HG03558 (cell line): ENCODE data around the gene CRTAP.
"Not testable (repeated sequence)": the region's sequence is repeated elsewhere in the genome, so short reads cannot be mapped to it uniquely, and the experiment has no call there.

ENCODE experiments used
- ATAC-seq: cut with Tn5 transposase; IDR thresholded peaks from one replicate; pipeline ENCODE4 v1.9.1; 2021; ENCODE audit warnings: moderate number of reproducible peaks; ENCODE audit not compliant: unreplicated experiment; ENCODE audit errors: extremely low read depth

The CRTAP gene

DNA sequence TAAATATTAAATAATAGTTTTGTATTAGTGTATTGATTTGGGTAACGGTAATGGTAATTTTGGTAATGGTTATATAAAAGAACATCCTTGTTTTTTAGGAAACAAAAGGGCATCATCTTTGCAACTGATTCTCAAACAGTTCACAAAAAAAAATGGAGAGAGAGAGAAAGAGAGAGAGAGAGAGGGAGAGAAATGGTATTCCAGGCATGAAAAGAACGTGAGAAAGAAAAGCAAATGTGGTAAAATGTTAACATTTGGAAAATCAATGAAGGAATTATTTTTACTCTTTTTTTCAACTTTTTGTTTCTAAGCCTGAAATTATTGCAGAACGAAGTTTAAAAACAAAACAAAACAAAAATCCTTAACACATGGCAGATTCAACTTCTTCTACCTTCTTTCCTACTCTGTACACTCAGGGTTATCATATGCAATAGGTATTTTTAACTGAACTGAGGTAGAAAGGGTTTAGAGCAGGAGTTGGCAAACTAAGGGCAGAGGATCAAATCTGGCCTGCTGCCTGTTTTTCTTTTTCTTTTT is 14.6 kb upstream of the CRTAP start:
- ATAC-seq = no peak

DNA sequence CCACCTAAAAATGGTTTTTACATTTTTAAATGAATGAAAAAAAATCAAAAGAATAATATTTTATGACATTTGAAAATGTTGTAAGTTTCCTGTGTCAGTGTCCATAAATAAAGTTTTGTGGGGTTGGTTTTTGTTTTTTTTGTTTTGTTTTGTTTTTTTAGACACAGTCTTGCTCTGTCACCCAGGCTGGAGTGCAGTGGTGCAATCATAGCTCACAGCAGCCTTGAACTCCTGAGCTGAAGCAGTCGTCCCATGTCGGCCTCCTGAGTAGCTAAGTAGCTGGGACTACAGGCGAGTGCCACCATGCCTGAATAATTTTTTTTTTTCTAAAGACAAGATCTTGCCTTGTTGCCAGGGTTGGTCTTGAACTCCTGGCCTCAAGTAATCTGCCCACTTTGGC is 14.1 kb upstream of the CRTAP start:
- ATAC-seq = no peak

DNA sequence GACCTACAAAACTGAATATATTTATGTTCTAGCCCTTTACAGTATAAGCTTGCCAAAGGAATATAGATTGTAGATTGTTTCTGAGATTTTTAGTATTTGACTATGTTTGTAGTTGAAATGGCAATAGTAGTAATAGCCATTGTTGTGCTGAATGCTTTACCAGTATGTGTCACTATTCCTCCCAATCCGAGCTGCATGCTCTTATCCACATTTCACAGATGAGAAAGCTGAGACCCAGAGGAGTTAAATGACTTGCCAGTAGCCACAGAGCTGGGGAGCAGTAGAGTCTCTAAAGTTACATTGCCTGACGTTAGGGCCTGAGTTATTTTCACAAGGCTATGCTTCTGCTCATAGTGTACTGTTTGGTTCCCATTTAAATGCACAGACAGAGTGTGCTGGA is 13.6 kb upstream of the CRTAP start:
- ATAC-seq = no peak

DNA sequence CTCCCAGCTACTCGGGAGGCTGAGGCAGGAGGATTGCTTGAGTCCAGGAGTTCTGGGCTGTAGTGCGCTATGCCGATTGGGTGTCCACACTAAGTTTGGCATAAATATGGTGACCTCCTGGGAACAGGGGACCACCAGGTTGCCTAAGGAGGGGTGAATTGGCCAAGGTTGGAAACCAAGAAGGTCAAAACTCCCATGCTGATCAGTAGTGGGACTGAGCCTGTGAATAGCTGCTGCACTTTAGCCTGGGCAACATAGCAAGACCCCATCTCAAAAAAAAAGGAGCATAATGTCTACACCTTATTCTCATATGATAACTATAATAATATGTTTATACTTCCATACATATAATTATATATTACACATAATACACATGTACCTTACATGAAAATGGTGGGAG is 10.8 kb upstream of the CRTAP start:
- no peak for ATAC-seq

DNA sequence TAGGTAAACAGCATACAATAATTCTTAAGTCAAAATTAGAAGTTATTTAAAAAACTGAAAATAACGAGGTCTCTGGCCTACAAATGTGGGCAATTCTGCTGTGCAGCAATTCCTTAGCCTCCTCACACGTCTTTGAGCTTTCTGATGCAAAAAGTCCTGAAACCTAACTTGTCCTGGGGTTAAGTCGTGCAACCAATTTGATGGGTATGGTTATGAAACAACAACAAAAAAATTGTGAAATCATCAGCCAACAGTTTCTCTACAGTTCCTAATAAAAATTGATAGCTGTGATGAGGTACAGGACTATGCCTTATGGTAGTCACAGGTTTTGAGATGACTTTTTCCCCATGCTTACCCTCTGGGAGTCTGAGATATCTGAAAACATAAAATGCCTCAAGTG is 10.3 kb upstream of the CRTAP start:
- ATAC-seq = no peak

DNA sequence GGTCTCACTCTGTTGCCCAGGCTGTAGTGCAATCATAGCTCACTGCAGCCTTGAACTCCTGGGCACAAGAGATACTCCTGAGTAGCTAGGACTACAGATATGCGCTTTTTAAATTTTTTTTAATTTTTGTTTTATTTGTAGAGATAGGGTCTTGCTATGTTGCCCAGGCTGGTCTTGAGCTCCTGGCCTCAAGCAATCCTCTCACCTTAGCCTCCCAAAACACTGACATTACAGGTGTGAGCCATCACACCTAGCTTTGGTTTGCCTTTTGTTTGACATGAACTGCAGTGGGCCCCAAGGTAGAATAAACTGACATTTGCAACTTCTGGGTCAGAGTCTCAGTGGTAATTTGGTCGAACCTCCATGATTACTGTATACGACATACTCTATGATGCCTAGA is 9.0 kb upstream of the CRTAP start:
- no peak for ATAC-seq

DNA sequence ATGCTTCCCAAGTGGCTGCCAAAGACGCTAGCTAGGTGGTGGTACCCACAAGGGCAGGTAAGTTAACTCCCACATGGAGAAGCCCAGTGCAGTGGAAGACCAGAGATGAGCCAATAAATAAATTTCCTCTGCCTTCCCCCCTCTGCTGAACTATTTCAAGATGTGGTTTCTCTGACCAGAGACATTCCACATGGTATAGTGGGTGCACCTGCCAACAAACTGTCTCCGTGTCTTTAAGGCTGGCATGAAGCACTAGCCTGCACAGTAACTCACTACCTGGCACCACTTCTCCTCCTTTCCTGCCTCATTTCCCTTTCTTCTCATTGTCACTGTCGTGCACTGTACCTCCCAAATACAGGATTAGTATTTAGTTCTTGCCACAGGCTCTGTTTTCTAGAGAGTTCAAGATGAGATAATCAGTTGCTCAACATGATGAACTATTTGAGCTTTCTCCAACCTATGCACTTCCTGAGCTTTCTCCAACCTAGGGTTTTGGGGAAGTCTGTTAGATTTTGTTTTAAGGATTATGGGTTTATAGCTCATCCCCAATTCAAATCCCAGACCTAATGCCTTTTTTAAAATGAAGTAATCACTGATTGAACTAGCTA is 8.4 kb upstream of the CRTAP start:
- ATAC-seq = no peak

DNA sequence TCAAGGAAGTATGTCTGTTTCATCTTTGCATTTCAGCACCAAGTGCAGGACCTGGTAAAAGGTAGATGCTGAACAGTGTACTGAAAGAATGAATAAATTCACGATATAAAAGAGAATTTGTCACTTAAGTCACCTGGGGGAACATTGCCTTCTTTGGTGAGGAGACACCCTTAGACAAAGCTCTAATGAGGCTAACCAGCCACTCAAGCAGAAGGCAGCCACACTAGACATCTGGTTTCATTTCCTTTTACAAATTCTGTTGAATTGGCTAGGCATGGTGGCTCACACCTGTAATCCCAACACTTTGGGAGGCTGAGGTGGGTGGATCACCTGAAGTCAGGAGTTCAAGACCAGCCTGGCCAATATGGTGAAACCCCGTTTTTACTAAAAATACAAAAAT is 7.0 kb upstream of the CRTAP start:
- not testable (repeated sequence) for ATAC-seq

DNA sequence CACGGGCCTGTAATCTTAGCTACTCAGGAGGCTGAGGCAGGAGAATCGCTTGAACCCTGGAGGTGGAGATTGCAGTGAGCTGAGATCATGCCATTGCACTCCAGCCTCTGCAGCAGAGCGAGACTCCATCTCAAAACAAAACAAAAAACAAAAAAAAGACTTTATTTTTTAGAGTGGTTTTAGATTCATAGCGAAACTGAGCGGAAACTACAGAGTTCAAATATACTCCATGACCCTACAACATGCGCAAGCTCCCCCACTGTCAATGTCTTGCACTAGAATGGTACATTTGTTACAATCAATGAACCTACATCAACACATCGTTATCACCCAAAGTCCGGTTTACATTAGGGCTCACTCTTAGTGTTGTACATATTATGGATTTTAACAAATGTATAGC is 2.2 kb upstream of the CRTAP start:
- ATAC-seq = peak; percentile 40

DNA sequence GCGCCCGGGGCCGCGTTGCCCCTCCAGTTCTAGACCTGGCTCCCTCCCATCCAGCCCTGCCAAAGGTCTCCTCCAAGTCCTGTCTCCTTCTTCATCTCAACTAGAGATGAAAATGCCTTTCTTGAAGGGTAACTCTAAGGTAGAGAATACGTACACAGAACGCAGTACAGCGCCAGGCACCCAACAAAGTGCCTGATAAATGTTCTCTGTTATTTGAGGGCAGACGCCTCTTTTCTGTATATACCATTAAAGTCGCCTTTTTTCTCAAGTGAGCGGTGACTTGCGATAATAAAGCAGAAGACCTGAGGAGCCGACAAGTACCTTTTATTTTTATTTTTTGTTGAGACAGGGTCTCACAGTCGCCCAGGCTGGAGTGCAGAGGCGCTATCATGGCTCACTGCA is 809 bp downstream of the CRTAP start:
- ATAC-seq = no peak

DNA sequence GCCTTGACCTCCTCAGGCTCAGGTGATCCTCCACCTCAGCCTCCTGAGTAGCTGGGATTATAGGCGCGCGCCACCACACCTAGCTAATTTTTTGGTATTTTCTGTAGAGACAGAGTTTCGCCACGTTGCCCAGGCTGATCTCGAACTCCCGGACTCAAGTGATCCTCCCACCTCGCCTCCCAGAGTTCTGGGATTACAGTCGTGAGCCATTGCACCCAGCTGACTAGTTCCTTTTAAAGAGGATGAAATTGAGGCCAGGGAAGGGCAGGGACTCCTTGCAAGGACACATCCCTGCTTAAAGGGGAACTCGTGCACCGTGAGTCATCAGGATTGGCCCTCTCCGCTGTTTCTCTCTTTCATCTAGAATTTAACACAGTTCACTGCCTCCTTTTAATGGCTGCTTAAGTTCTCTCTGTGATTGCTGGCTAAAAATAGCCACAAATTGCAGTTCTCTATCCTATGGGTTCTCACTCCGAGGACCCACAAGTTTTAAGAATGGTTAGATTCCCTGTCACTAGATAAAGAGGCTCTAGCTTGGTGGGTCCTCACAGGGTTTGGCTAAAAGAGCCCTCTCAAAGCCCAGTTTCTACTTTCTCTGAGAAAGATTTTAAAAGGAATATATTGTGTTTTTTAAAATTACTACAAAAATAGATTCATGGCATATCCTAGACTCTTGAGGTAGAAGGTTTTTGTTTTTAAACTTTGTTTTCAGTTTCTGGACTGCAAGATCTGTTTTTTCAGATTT is 1.4 kb downstream of the CRTAP start:
- ATAC-seq = no peak

DNA sequence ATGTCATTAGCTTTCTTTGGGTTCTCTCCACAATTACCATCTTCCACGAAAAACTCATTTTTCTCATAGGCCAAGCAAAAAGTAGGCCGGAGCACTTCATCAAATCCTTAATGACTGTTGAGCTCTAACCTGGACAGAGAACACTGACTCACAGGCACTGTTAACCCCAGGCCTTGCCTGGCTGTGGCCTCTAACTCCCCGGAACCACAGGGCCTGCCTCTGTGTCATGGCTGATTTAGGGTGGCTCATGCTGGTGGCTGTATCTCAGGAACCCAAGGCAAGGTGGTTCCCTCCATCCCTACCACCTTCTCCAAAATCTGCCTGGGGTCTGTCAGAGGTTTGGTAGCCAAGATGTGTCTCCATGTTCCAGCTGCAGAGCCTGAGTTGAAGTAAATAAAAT is 3.6 kb downstream of the CRTAP start:
- no peak for ATAC-seq

DNA sequence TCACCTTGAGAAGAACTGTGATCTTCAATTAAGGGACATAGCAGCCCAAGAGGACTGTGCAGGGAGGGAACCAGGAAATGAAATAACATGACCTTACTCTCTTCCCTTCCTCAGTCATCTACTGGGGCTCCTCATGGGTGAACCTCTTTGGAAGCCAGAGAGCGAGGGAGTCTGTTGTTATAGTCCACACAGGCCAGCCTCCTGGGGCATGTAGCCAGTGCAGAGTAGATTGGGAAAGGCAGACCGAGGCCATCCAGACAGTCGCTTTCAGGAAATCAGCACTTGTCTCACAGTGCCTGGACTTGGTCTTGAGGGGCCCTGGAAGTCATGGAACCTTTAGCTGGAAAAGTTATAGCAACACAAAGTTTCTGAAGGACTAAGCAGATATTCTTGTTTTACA is 6.1 kb downstream of the CRTAP start:
- ATAC-seq = no peak

DNA sequence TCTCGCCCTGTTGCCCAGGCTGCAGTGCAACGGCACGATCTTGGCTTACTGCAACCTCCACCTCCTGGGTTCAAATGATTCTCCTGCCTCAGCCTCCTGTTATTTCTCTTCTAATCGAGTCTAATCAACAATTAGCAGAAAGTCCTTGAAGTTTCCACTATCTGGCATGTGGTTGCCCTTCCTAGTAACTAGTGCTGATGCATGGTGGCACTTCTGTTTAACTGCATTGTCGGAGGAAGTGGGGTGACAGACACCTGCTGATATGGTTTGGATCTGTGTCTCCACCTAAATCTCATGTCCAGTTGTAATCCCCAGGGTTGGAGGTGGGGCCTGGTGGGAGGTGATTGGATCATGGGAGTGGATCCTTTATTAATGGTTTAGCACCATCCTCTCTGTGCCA is 9.2 kb downstream of the CRTAP start:
- ATAC-seq = no peak

DNA sequence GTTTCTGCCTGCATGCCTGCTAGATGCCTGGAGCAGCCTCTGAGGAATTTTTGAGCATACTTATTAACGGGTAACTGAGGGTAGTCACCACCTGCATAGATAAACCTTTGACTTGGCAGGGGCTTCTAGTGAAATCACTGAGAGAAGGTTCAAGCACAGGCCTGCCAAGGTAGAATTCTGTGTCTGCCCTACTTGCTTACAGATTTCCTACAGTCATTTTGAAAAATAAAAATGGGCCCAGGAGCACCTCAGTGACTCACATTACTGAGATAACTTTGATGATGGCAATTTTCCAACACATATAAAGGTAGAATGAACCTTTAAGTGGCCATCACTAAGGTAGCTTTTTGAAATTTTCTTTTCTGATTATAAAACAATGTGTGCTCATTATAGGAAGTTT is 10.8 kb downstream of the CRTAP start:
- no peak for ATAC-seq

DNA sequence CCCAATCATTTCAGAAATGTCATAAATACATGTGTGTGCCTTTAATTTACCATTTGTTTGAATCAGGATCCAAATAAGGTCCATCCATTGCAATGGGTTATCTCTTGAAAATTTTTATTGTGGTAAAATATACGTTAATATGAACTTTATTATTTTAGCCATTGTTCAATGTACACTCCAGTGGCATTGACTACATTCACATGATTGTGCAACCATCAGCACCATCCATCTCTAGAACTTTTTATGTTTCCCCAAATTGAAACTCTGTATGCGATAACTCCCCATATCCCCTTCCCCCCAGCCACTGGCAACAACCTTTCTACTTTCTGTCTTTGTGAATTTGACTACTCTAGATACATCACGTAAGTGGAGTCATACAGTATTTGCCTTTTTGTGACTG is 12.0 kb downstream of the CRTAP start:
- ATAC-seq = no peak

DNA sequence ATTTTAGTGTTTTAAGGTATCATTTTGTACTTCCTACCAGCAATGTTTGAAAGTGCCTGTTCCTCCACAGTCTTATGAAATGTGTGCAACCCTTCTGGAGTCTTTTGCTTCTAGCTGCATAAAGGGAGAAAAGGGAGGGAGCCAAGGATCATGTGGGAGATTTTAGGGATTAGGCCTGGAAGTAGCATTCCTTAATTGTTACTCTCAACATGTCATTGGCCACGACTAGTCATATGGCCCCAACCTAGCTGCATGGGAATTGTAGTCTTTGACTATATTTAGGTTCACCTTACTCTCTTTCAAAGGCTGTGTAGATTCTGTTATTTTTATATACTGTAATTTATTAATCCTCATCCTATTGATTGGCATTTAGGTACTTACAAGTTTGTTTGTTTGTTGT is 14.9 kb downstream of the CRTAP start:
- no peak for ATAC-seq

DNA sequence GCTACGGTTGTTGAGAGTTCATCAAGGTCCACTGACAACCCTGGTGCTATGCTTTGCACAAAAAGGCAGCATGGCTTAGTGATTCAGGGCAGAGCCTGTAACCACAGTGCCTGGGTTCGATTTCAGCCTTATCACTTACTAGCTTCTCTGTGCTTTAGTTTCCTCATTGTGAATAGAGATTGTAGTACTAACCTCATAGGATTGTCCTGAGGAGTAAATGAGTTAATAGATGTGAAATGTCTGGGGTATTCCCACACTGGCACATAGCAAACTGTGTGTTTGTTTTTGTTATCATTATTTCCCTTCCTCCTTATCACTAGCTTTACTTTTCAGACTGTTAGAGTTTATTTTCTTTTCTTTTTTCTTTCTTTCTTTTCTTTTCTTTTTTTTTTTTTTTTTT is 16.3 kb downstream of the CRTAP start:
- ATAC-seq = no peak

DNA sequence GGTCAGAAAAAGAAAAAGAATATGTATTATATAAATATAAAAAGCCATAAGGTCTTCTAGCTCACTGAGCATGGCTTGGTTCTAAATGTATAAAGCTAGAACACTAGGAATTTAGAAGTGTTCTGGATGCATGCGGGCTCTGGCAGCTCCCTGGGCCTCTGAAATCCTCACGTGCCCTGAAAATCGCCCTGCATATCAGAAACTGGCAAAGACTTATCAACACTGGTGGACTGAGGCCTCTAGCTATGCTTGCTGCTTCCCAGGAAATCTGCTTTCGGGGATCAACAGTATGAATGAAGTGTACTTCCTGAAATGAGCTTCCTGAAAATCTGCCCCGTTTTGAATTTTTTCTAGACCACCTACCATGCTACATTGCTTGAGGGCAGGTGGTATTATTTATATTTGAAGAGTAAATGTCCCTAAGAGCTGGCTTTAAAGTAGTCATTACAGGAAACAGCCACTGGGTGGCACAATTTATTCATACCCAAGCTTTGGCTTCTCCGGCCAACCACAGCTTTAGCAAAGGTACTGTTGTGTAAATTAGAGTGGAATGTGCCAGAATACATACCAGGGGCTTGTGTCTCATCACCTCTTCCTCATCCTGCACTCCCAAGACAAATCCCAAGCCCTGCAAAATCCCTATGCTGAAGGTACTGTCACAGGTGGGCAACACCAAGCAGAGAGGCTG is 17.7 kb downstream of the CRTAP start:
- peak; percentile 47 for ATAC-seq

DNA sequence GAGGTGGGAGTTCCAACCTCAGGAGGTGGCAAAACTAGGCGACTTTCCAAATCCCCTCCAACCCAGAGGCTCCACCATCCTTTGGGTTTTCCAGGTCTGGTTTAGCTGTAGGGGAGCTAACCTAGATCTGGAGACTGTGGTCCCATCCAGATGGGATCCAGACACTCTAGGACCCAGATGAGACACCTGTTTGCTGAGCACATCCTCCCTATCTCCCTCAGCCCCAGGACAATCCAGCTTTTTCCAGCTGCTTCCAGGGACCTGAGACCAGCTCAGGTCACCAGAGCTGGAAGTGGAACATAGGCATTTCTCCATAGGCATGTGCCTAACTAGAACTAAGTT is 18.2 kb downstream of the CRTAP start:
- ATAC-seq = no peak

DNA sequence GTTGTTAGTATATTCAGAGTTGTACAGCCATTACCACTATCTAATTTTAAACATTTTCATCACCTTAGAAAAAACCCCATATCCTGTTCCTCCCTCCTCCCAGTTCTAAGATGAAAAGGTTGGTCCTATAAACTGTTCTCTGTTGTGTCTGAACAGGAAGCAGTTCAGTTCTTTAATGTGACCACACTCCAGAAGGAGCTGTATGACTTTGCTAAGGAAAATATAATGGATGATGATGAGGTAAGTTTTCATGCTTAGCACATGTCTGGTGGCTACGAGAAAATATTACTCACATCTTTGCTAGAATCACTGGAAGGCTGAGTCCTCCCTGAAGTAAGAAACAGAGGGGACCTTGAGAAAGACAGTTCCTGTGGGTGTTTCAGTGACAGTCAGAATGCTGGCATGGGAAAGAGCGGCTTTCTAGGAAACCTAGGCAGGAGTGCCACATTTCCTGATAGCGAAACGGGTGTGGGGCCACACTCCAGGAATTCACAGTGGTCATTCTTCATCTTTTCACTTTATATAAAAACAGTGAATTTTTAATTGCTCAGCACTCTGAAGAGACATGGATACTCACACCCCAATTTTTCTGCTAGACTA is 20.3 kb downstream of the CRTAP start:
- no peak for ATAC-seq
